Measurements from ENCODE around the gene RASGRF1. TPM values are rescaled to one million over a fixed set of nuclear protein-coding genes. Genes with fewer than 3 reads are reported as not detected.

RASGRF1 gene
- total RNA-seq (2013): 0.19 TPM
- under 1 TPM in 1 of 3 donors, not detected in 2; 0.11 TPM for polyA plus RNA-seq
- polyA minus RNA-seq: 0.24 TPM in 1 of 2 replicates, not detected in the other
- 0.06 to 1.1 (median 0.25) reads per million in 11 experiments for total RNA-seq

- H2AFZ ChIP-seq (ENCODE audit: insufficient read depth, low read depth, low read length, poor library complexity, severe bottlenecking): no peak within 1 kb of the TSS
- H3K79me2 ChIP-seq (ENCODE audit: insufficient read depth, low read length): no peaks in the 10 kb centered on the region
- DNase-seq: no peak
- H3K9ac ChIP-seq (ENCODE audit: insufficient read depth, low read length, poor library complexity, severe bottlenecking): no peak within 1 kb of the TSS
- Mint-ChIP-seq H3K9me3 (peaks cover 0 to 7% (median 0%) of the 10 kb centered on the region in 7 donors), H3K4me1 (peaks cover 6% of the 10 kb centered on the region), H3K27me3 (ENCODE audit: low read depth in 3 of 3) (peaks cover 63 to 80% (median 77%) of the 10 kb centered on the region in 3 donors), H3K4me3 (peak within 1 kb of the TSS in 1 of 2 donors; percentile 82), H3K27ac (no peak within 1 kb of the TSS), H3K36me3 (peaks cover 0 to 3% of the 10 kb centered on the region in 2 donors)
- H4K20me1 ChIP-seq (ENCODE audit: insufficient read depth, low read length): no peaks in the 10 kb centered on the region
- no peaks in the 10 kb centered on the region for H3K36me3 ChIP-seq (replicated peaks in 1 of 2; ENCODE audit: control insufficient read depth in 1 of 2, insufficient read depth in 2 of 2, low read length in 2 of 2)
- H3K27me3 ChIP-seq (ENCODE audit: control insufficient read depth in 2 of 2, insufficient read depth in 2 of 2, low read length in 2 of 2): peaks cover 22 to 65% of the 10 kb centered on the region in 2 donors
- H3K27ac ChIP-seq (ENCODE audit: low read depth in 1 of 2, low read length in 2 of 2): no peak within 1 kb of the TSS
- no peaks in the 10 kb centered on the region for H3K9me3 ChIP-seq (replicated peaks in 1 of 2; ENCODE audit: control insufficient read depth in 1 of 2, insufficient read depth in 1 of 2, low read length in 2 of 2)
- TF ChIP-seq CTCF (IDR thresholded peaks at IDR 0.05): no peak
- H3K4me3 ChIP-seq (replicated peaks in 1 of 3; ENCODE audit: low read depth in 2 of 3, low read length in 3 of 3): no peak within 1 kb of the TSS
- 2% methylated on average over 47 of the region's 61 CpGs for WGBS (ENCODE audit: insufficient coverage)
- H3K4me2 ChIP-seq (replicated peaks; ENCODE audit: extremely low read depth, low read length, poor library complexity, severe bottlenecking): no peak within 1 kb of the TSS
- H3K4me1 ChIP-seq (ENCODE audit: control insufficient read depth in 1 of 2, insufficient read depth in 2 of 2, low read length in 2 of 2): peaks cover 0 to 5% of the 10 kb centered on the region in 2 donors
- intact Hi-C loops (cut with micrococcal nuclease): no loop called here
Observed at GRCh38 chr15:79090487-79091203, at the start of gene RASGRF1. RASGRF1 (minus strand) TSS chr15:79090780; CDS start chr15:79090498, 282 bp downstream.

- H3K4me2 ChIP-seq (replicated peaks; ENCODE audit: extremely low read depth, low read length, poor library complexity, severe bottlenecking): no peak overlapping the region
- no peaks in the 10 kb centered on the region for H3K36me3 ChIP-seq (replicated peaks in 1 of 2; ENCODE audit: control insufficient read depth in 1 of 2, insufficient read depth in 2 of 2, low read length in 2 of 2)
- no peaks in the 10 kb centered on the region for H4K20me1 ChIP-seq (ENCODE audit: insufficient read depth, low read length)
- no peak for DNase-seq
- peaks cover 0 to 9% (median 3%) of the 10 kb centered on the region in 7 donors for H3K9me3 Mint-ChIP-seq
- no peak overlapping the region for H3K4me3 ChIP-seq (replicated peaks in 1 of 3; ENCODE audit: low read depth in 2 of 3, low read length in 3 of 3)
- intact Hi-C loops (cut with micrococcal nuclease): no loop called here
- H3K4me3 Mint-ChIP-seq: peak overlapping the region in 1 of 2 donors; percentile 13
- H3K79me2 ChIP-seq (ENCODE audit: insufficient read depth, low read length): no peaks in the 10 kb centered on the region
- H3K27me3 Mint-ChIP-seq (ENCODE audit: low read depth in 3 of 3): peaks cover 7 to 28% (median 20%) of the 10 kb centered on the region in 3 donors
- no peaks in the 10 kb centered on the region for H3K4me1 Mint-ChIP-seq
- H2AFZ ChIP-seq (ENCODE audit: insufficient read depth, low read depth, low read length, poor library complexity, severe bottlenecking): no peak overlapping the region
- no peaks in the 10 kb centered on the region for H3K36me3 Mint-ChIP-seq
- no peak overlapping the region for H3K9ac ChIP-seq (ENCODE audit: insufficient read depth, low read length, poor library complexity, severe bottlenecking)
- H3K27me3 ChIP-seq (ENCODE audit: control insufficient read depth in 2 of 2, insufficient read depth in 2 of 2, low read length in 2 of 2): peaks cover 0 to 3% of the 10 kb centered on the region in 2 donors
- H3K9me3 ChIP-seq (replicated peaks in 1 of 2; ENCODE audit: control insufficient read depth in 1 of 2, insufficient read depth in 1 of 2, low read length in 2 of 2): peaks cover 0 to under 1% of the 10 kb centered on the region in 2 donors
- no peak overlapping the region for H3K27ac ChIP-seq (ENCODE audit: low read depth in 1 of 2, low read length in 2 of 2)
- TF ChIP-seq CTCF (IDR thresholded peaks at IDR 0.05): no peak
- no peak overlapping the region for H3K27ac Mint-ChIP-seq
- 90% methylated on average over 2 of the region's 3 CpGs for WGBS (ENCODE audit: insufficient coverage)
- H3K4me1 ChIP-seq (ENCODE audit: control insufficient read depth in 1 of 2, insufficient read depth in 2 of 2, low read length in 2 of 2): no peaks in the 10 kb centered on the region
Observed at GRCh38 chr15:79136434-79137046, 46.0 kb upstream of the RASGRF1 start.
